Loucy (cell line): ENCODE results near the gene IL22RA2.

ENCODE experiments used
- H2AFZ ChIP-seq: fragments of 200-600 bp; sonication (generic); 2 replicates; pipeline ENCODE4 v1.6.0; 2016; ENCODE audit warnings: antibody characterized with exemption, mild to moderate bottlenecking, low read length, moderate library complexity
- H3F3A ChIP-seq: fragments of 200-600 bp; 2 replicates; pipeline ENCODE4 v1.6.0; 2016; ENCODE audit warnings: antibody characterized with exemption, low read depth, mild to moderate bottlenecking
- H3K27me3 ChIP-seq: fragments of 200-600 bp; sonication (generic); 2 replicates; pipeline ENCODE4 v1.6.1; 2014; ENCODE audit warnings: low read length, mild to moderate bottlenecking; ENCODE audit not compliant: insufficient read depth, poor library complexity, severe bottlenecking
- H3K36me3 ChIP-seq: fragments of 200-600 bp; sonication (generic); 2 replicates; pipeline ENCODE4 v1.6.1; 2016; ENCODE audit warnings: low read length; ENCODE audit not compliant: insufficient read depth
- H3K4me1 ChIP-seq: fragments of 200-600 bp; sonication (generic); 2 replicates; pipeline ENCODE4 v1.5.1; 2014; ENCODE audit warnings: low read length, mild to moderate bottlenecking; ENCODE audit not compliant: insufficient read depth, poor library complexity, severe bottlenecking
- H3K4me2 ChIP-seq: fragments of 200-600 bp; sonication (generic); 2 replicates; pipeline ENCODE4 v1.6.0; 2014; ENCODE audit warnings: antibody characterized with exemption, low read length, low read depth, mild to moderate bottlenecking; ENCODE audit not compliant: poor library complexity, severe bottlenecking
- H3K4me3 ChIP-seq: fragments of 200-600 bp; sonication (generic); 2 replicates; pipeline ENCODE4 v1.5.1; 2014; ENCODE audit warnings: low read length, mild to moderate bottlenecking, mixed read lengths; ENCODE audit not compliant: poor library complexity, severe bottlenecking
- H3K79me2 ChIP-seq: fragments of 200-600 bp; sonication (generic); 2 replicates; pipeline ENCODE4 v1.6.1; 2014; ENCODE audit warnings: low read length; ENCODE audit not compliant: insufficient read depth
- H3K9ac ChIP-seq: fragments of 200-600 bp; sonication (generic); 2 replicates; pipeline ENCODE4 v1.6.0; 2014; ENCODE audit warnings: mild to moderate bottlenecking, low read depth, low read length, moderate library complexity; ENCODE audit not compliant: poor library complexity, severe bottlenecking
- H3K9me2 ChIP-seq: fragments of 200-600 bp; sonication (generic); replicated peaks from 2 replicates; pipeline ENCODE4 v1.6.1; 2016; ENCODE audit warnings: low read depth, low read length, mixed read lengths
- H3K9me3 ChIP-seq: fragments of 200-600 bp; sonication (generic); 2 replicates; pipeline ENCODE4 v1.6.1; 2014; ENCODE audit warnings: mild to moderate bottlenecking, antibody characterized with exemption, low read length, low read depth; ENCODE audit not compliant: insufficient read depth
- H4K20me1 ChIP-seq: fragments of 200-600 bp; sonication (generic); 2 replicates; pipeline ENCODE4 v1.6.0; 2014; ENCODE audit warnings: antibody characterized with exemption, low read length, mild to moderate bottlenecking; ENCODE audit not compliant: insufficient read depth, poor library complexity, severe bottlenecking
- EZH2phosphoT487 ChIP-seq: fragments of 200-600 bp; IDR thresholded peaks from 2 replicates; pipeline ENCODE4 v1.6.1; 2018; ENCODE audit warnings: antibody characterized with exemption, mild to moderate bottlenecking, moderate library complexity, borderline replicate concordance
- TF ChIP-seq, protein P1 (sequence below): fragments of 200-600 bp; sonication (generic); conservative IDR thresholded peaks from 2 replicates; pipeline ENCODE4 v1.5.1; 2014; ENCODE audit warnings: mild to moderate bottlenecking, antibody characterized with exemption, low read length

Gene IL22RA2

DNA sequence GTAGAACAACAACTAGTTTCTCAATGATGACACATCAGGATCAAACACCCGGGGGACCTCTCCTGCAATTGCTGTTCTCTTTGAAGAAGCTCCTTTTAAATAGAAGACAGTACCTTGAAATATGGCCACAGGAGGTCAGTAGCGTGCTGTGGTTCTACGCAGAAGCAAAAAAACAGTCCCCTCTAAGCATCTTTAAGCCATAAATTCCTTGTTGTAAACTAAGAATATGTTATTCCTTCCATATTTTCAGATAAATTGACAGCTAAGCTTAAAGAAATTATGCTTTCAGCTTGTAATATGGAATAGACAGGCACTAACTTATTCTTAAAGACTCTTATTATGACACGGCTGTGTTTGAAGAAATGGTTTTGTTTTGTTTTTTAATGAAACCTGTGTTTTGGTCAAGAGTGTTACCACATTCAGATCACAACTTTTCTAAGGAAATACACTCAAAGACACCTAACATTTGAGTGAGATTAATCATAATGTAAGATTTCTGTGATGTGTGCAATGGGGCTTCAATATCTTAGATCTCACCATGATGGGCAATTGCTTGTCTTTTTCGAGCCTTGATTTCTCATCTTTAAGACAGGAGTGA, 78.9 kb downstream of the IL22RA2 start:
- Histone ChIP-seq H3F3A (no peaks in the 10 kb centered on the region), H2AFZ (no peak overlapping the region), H3K27me3 (peaks cover 4% of the 10 kb centered on the region), H3K4me1 (no peaks in the 10 kb centered on the region), H3K9me2 (no peaks in the 10 kb centered on the region), H3K9me3 (no peaks in the 10 kb centered on the region), H3K36me3 (no peaks in the 10 kb centered on the region), H3K4me2 (no peak overlapping the region), H4K20me1 (no peaks in the 10 kb centered on the region), H3K9ac (no peak overlapping the region), H3K4me3 (no peak overlapping the region), H3K79me2 (no peaks in the 10 kb centered on the region)
- TF ChIP-seq EZH2phosphoT487 = no peak
- TF ChIP-seq, protein P1, sequence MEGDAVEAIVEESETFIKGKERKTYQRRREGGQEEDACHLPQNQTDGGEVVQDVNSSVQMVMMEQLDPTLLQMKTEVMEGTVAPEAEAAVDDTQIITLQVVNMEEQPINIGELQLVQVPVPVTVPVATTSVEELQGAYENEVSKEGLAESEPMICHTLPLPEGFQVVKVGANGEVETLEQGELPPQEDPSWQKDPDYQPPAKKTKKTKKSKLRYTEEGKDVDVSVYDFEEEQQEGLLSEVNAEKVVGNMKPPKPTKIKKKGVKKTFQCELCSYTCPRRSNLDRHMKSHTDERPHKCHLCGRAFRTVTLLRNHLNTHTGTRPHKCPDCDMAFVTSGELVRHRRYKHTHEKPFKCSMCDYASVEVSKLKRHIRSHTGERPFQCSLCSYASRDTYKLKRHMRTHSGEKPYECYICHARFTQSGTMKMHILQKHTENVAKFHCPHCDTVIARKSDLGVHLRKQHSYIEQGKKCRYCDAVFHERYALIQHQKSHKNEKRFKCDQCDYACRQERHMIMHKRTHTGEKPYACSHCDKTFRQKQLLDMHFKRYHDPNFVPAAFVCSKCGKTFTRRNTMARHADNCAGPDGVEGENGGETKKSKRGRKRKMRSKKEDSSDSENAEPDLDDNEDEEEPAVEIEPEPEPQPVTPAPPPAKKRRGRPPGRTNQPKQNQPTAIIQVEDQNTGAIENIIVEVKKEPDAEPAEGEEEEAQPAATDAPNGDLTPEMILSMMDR = peak; percentile 87
